H9 (cell line): ENCODE data around the gene KDM2A. TPM values are rescaled to one million over a fixed set of nuclear protein-coding genes. Genes with fewer than 3 reads are reported as not detected.

ENCODE experiments used
- DNase-seq: peaks from one replicate; pipeline ENCODE4 v3.0.0-alpha.2; 2017
- H2AFZ ChIP-seq: one replicate; pipeline ENCODE4 v1.6.1; 2013; ENCODE audit warnings: mild to moderate bottlenecking, low read length, control low read depth, moderate library complexity
- H2AK5ac ChIP-seq: 2 replicates; pipeline ENCODE4 v1.6.1; 2013; ENCODE audit warnings: low read length, control low read depth, mixed read lengths; ENCODE audit not compliant: insufficient read length
- H2BK120ac ChIP-seq: one replicate; pipeline ENCODE4 v1.6.1; 2013; ENCODE audit warnings: low read depth, mild to moderate bottlenecking, low read length, control low read depth, inconsistent platforms; ENCODE audit not compliant: poor library complexity, severe bottlenecking
- H2BK12ac ChIP-seq: 2 replicates; pipeline ENCODE4 v1.6.1; 2013; ENCODE audit warnings: low read length, control low read depth, mixed read lengths, low read depth; ENCODE audit not compliant: insufficient read length
- H2BK15ac ChIP-seq: 2 replicates; pipeline ENCODE4 v1.6.1; 2013; ENCODE audit warnings: low read depth, low read length, control low read depth
- H2BK20ac ChIP-seq: one replicate; pipeline ENCODE4 v1.6.1; 2013; ENCODE audit warnings: low read depth, mild to moderate bottlenecking, low read length, control low read depth, inconsistent platforms; ENCODE audit not compliant: poor library complexity, severe bottlenecking
- H2BK5ac ChIP-seq: 2 replicates; pipeline ENCODE4 v1.6.1; 2013; ENCODE audit warnings: low read length, control low read depth, mixed read lengths; ENCODE audit not compliant: insufficient read length
- H3K14ac ChIP-seq: 2 replicates; pipeline ENCODE4 v1.6.1; 2013; ENCODE audit warnings: low read length, control low read depth; ENCODE audit not compliant: insufficient read depth
- H3K18ac ChIP-seq: 2 replicates; pipeline ENCODE4 v1.6.1; 2013; ENCODE audit warnings: low read depth, mild to moderate bottlenecking, mixed read lengths, low read length, control low read depth; ENCODE audit not compliant: insufficient read length
- H3K23ac ChIP-seq: 2 replicates; pipeline ENCODE4 v1.6.1; 2013; ENCODE audit warnings: low read length, control low read depth, mixed read lengths, low read depth; ENCODE audit not compliant: insufficient read length
- H3K23me2 ChIP-seq: 2 replicates; pipeline ENCODE4 v1.6.1; 2013; ENCODE audit warnings: low read depth, mild to moderate bottlenecking, mixed read lengths, low read length, control low read depth; ENCODE audit not compliant: insufficient read length, poor library complexity, severe bottlenecking
- H3K27ac ChIP-seq: 2 replicates; pipeline ENCODE4 v1.5.1; 2013; ENCODE audit warnings: low read length, control low read depth, mixed read lengths, low read depth; ENCODE audit not compliant: insufficient read length
- H3K27me3 ChIP-seq: 2 replicates; pipeline ENCODE4 v1.6.1; 2013; ENCODE audit warnings: low read length, control low read depth, inconsistent platforms; ENCODE audit not compliant: insufficient read depth
- H3K4ac ChIP-seq: 2 replicates; pipeline ENCODE4 v1.6.1; 2013; ENCODE audit warnings: low read depth, mild to moderate bottlenecking, control low read depth, inconsistent platforms, low read length, moderate library complexity
- H3K4me1 ChIP-seq: 2 replicates; pipeline ENCODE4 v1.6.1; 2013; ENCODE audit warnings: low read length, control low read depth, inconsistent platforms; ENCODE audit not compliant: insufficient read depth
- H3K4me2 ChIP-seq: 2 replicates; pipeline ENCODE4 v1.6.1; 2013; ENCODE audit warnings: low read length, control low read depth, mixed read lengths; ENCODE audit not compliant: insufficient read length, insufficient read depth
- H3K56ac ChIP-seq: 2 replicates; pipeline ENCODE4 v1.6.1; 2013; ENCODE audit warnings: low read depth, mild to moderate bottlenecking, mixed read lengths, low read length, control low read depth; ENCODE audit not compliant: insufficient read length
- H3K79me1 ChIP-seq: 2 replicates; pipeline ENCODE4 v1.6.1; 2013; ENCODE audit warnings: low read depth, mild to moderate bottlenecking, moderate library complexity, low read length, control low read depth, inconsistent platforms; ENCODE audit not compliant: insufficient read depth, poor library complexity, severe bottlenecking
- H3K79me2 ChIP-seq: 2 replicates; pipeline ENCODE4 v1.6.1; 2013; ENCODE audit warnings: low read length, control low read depth, inconsistent platforms; ENCODE audit not compliant: insufficient read depth
- H3K9ac ChIP-seq: 2 replicates; pipeline ENCODE4 v1.6.1; 2013; ENCODE audit warnings: low read length, control low read depth, mixed read lengths; ENCODE audit not compliant: insufficient read length; ENCODE audit errors: extremely low read depth
- H3K9me3 ChIP-seq: one replicate; pipeline ENCODE4 v1.6.1; 2013; ENCODE audit warnings: low read depth, low read length, inconsistent platforms; ENCODE audit not compliant: control insufficient read depth
- H3T11ph ChIP-seq: one replicate; pipeline ENCODE4 v1.6.1; 2013; ENCODE audit warnings: mild to moderate bottlenecking, low read length, control low read depth, inconsistent platforms
- H4K20me1 ChIP-seq: one replicate; pipeline ENCODE4 v1.6.1; 2013; ENCODE audit not compliant: control insufficient read depth, insufficient read length, insufficient read depth
- H4K5ac ChIP-seq: 2 replicates; pipeline ENCODE4 v1.6.1; 2013; ENCODE audit warnings: low read depth, mild to moderate bottlenecking, mixed read lengths, low read length, control low read depth; ENCODE audit not compliant: insufficient read length
- H4K8ac ChIP-seq: replicated peaks from 2 replicates; pipeline ENCODE4 v1.6.1; 2013; ENCODE audit warnings: low read length, control low read depth, mixed read lengths, low read depth; ENCODE audit not compliant: insufficient read length
- H4K91ac ChIP-seq: 2 replicates; pipeline ENCODE4 v1.6.1; 2013; ENCODE audit warnings: low read depth, mild to moderate bottlenecking, moderate library complexity, mixed read lengths, low read length, control low read depth; ENCODE audit not compliant: insufficient read length
- H3K27ac Mint-ChIP-seq, 3 experiments: 2 replicates in 2 of 3; 3 replicates in 1 of 3; pipeline ENCODE4 v1.8.0; 2020 to 2021; ENCODE audit warnings: mixed read lengths in 3 of 3, mild to moderate bottlenecking in 1 of 3, moderate library complexity in 1 of 3
- H3K27me3 Mint-ChIP-seq: 2 replicates; pipeline ENCODE4 v1.8.0; 2021; ENCODE audit warnings: low read depth, mild to moderate bottlenecking, moderate library complexity, mixed read lengths
- H3K36me3 Mint-ChIP-seq, 3 experiments: 2 replicates in 2 of 3; 3 replicates in 1 of 3; pipeline ENCODE4 v1.8.0; 2020 to 2021; ENCODE audit warnings: low read depth in 3 of 3, mixed read lengths in 3 of 3; ENCODE audit not compliant: insufficient read depth in 1 of 3
- H3K4me1 Mint-ChIP-seq, 2 experiments: 2 replicates each; pipeline ENCODE4 v1.8.0; 2020; ENCODE audit warnings: mixed read lengths in 2 of 2
- H3K4me3 Mint-ChIP-seq, 2 experiments: 2 replicates in 1 of 2; 3 replicates in 1 of 2; pipeline ENCODE4 v1.8.0; 2020 to 2021; ENCODE audit warnings: mild to moderate bottlenecking in 2 of 2, mixed read lengths in 2 of 2, moderate library complexity in 1 of 2
- H3K9me3 Mint-ChIP-seq, 2 experiments: 2 replicates in 1 of 2; 3 replicates in 1 of 2; pipeline ENCODE4 v1.8.0; 2020; ENCODE audit warnings: mild to moderate bottlenecking in 2 of 2, mixed read lengths in 2 of 2, moderate library complexity in 1 of 2
- CTCF ChIP-seq: fragments of 200-600 bp; sonication (generic); conservative IDR thresholded peaks from 3 replicates; pipeline ENCODE4 v1.8.0; 2021; ENCODE audit warnings: antibody characterized with exemption, mild to moderate bottlenecking
- WGBS: extraction: QIAGEN DNeasy Blood & Tissue Kit; methylation state at CpG from one replicate; pipeline ENCODE4 v1.1.7; 2013; ENCODE audit warnings: missing lambda C conversion rate, low lambda C conversion rate, mixed read lengths; ENCODE audit not compliant: insufficient read length; ENCODE audit errors: extremely low coverage; 5-methylcytosine and 5-hydroxymethylcytosine counted together
- total RNA-seq: library from RNA; stranded (reverse); gene quantifications from 2 replicates; pipeline ENCODE4 v1.2.1, GENCODE V29; 2021

The KDM2A gene
- total RNA-seq, 1 experiment from 2014 or later: 85.9 TPM

- Histone ChIP-seq H2AK5ac (no peak overlapping the region), H2AFZ (no peak overlapping the region), H3K79me1 (no peaks in the 10 kb centered on the region), H2BK5ac (no peak overlapping the region), H3K9me3 (no peaks in the 10 kb centered on the region), H2BK12ac (no peak overlapping the region), H3K56ac (no peak overlapping the region), H4K8ac (no peak overlapping the region), H3K27ac (no peak overlapping the region), H4K5ac (no peak overlapping the region), H2BK120ac (no peak overlapping the region), H3K4me2 (no peak overlapping the region), H3K4ac (no peak overlapping the region), H3K79me2 (peaks cover 4% of the 10 kb centered on the region; the same call in 1 of the 2 replicates), H4K91ac (no peak overlapping the region), H3K4me1 (peaks cover 2% of the 10 kb centered on the region; the same call in 1 of the 2 replicates), H3K27me3 (no peaks in the 10 kb centered on the region), H3K9ac (no peak overlapping the region), H3K23ac (no peak overlapping the region), H4K20me1 (no peaks in the 10 kb centered on the region), H3T11ph (no peak overlapping the region), H3K23me2 (no peaks in the 10 kb centered on the region), H3K14ac (no peak overlapping the region; the same call in 1 of the 2 replicates), H2BK15ac (no peak overlapping the region), H3K18ac (no peak overlapping the region), H2BK20ac (no peak overlapping the region)
- peak; percentile 71 for DNase-seq
- Mint-ChIP-seq H3K9me3 (no peaks in the 10 kb centered on the region), H3K27ac (peak overlapping the region; percentile 85 to 91 (median 90); a peak in 6 of 7 replicates), H3K36me3 (peaks cover 7 to 30% (median 29%) of the 10 kb centered on the region in 3 experiments; a peak in 6 of 7 replicates), H3K27me3 (no peaks in the 10 kb centered on the region), H3K4me1 (peaks cover 14 to 23% of the 10 kb centered on the region in 2 experiments), H3K4me3 (peak overlapping the region in 1 of 2 experiments; percentile 14; a peak in 1 of 5 replicates)
- TF ChIP-seq CTCF: peak; percentile 43; the same call in 2 of the 3 replicates
- no CpG with 5 or more reads among the region's 16 CpGs for WGBS
These were observed 157.7 kb downstream of the KDM2A start for GRCh38 chr11:67276781-67277230.
